NB4 (cell line): ENCODE data around the gene KLHDC10.

ENCODE experiments used
- CTCF ChIP-seq: IDR thresholded peaks from one replicate; pipeline ENCODE4 v1.5.1; 2012; ENCODE audit warnings: low read depth, low read length
- POLR2A ChIP-seq: IDR thresholded peaks from 2 replicates; pipeline ENCODE4 v1.6.1; 2011; ENCODE audit warnings: mild to moderate bottlenecking; ENCODE audit not compliant: insufficient read length; ENCODE audit errors: extremely low read depth

GRCh38 chr7:130087364-130087763 lies 17.0 kb downstream of the KLHDC10 start:
- TF ChIP-seq CTCF (no peak), POLR2A (no peak)
